HepG2 (cell line): ENCODE results near the gene CNP. TPM values are rescaled to one million over a fixed set of nuclear protein-coding genes. Genes with fewer than 3 reads are reported as not detected.
A peak's percentile ranks its signal among the peaks of the same experiment; 100 is the strongest.

Source experiments
- ATAC-seq: fragments of 200-7000 bp; cut with Tn5 transposase; 3 replicates; pipeline ENCODE4 v1.9.1; 2020; ENCODE audit warnings: mild to moderate bottlenecking, moderate library complexity
- BruUV-seq: library from RNA; stranded (reverse); fragments of 400-500 nt; replicated peaks from 2 replicates; lab custom pipeline; 2021; lab: Mats Ljungman, UMichigan
- CTCF ChIA-PET: fragments of 300-600 bp; formaldehyde crosslinking; extraction: SDS; loops from one replicate; lab custom pipeline; 2021; ENCODE audit warnings: low total read pairs, inconsistent platforms, low intra/inter-chr PET ratio; lab: Yijun Ruan, JAX
- POLR2A ChIA-PET: fragments of 350-600 bp; sonication (Branson Sonifier 250); formaldehyde crosslinking; loops from one replicate; lab custom pipeline; 2020; ENCODE audit warnings: antibody characterized with exemption, inconsistent platforms; lab: Yijun Ruan, JAX
- DNase-seq: peaks from one replicate; pipeline ENCODE4 v3.0.0-alpha.2; 2015; ENCODE audit warnings: low spot score
- FAIRE-seq: peaks from 3 replicates; lab custom pipeline; 2011; peaks lifted over from hg19 to GRCh38; lab: Jason Lieb, UNC
- H2AFZ ChIP-seq: one replicate; pipeline ENCODE4 v1.6.1; 2011; ENCODE audit warnings: low read length, inconsistent platforms
- H3K27ac ChIP-seq: fragments of 300-600 bp; 3 replicates; pipeline ENCODE4 v1.8.0; 2011; ENCODE audit warnings: mixed run types, mild to moderate bottlenecking, mixed read lengths, low read length, inconsistent platforms; ENCODE audit not compliant: insufficient read depth; ENCODE audit errors: extremely low read length
- H3K27me3 ChIP-seq, 2 experiments: fragments of 200-600 bp in 1 of 2; 2 replicates in 1 of 2; 3 replicates in 1 of 2; pipeline versions ENCODE4 v1.6.0 to v1.8.0; 2011; ENCODE audit warnings: low read length in 2 of 2, mild to moderate bottlenecking in 2 of 2, moderate library complexity in 2 of 2, inconsistent platforms in 1 of 2; ENCODE audit not compliant: insufficient read depth in 2 of 2, control insufficient read depth in 1 of 2
- H3K36me3 ChIP-seq, 2 experiments: fragments of 200-600 bp in 1 of 2; replicated peaks in 1 of 2; 2 replicates in 1 of 2; 3 replicates in 1 of 2; pipeline versions ENCODE4 v1.5.1 to v1.8.0; 2011; ENCODE audit warnings: low read length in 2 of 2, inconsistent platforms in 1 of 2; ENCODE audit not compliant: insufficient read depth in 2 of 2, control insufficient read depth in 1 of 2
- H3K4me1 ChIP-seq: 2 replicates; pipeline ENCODE4 v1.5.1; 2012; ENCODE audit warnings: low read length, inconsistent platforms; ENCODE audit not compliant: insufficient read depth
- H3K4me2 ChIP-seq: 2 replicates; pipeline ENCODE4 v1.6.0; 2011; ENCODE audit warnings: low read depth, low read length, inconsistent platforms
- H3K4me3 ChIP-seq, 3 experiments: fragments of 200-600 bp in 1 of 3; sonication (generic), shearing (Covaris generic) in 1 of 3; replicated peaks in 1 of 3; 2 replicates each; pipeline ENCODE4 v1.5.1; 2011 to 2016; ENCODE audit warnings: low read length in 3 of 3, inconsistent platforms in 2 of 3, low read depth in 2 of 3, mild to moderate bottlenecking in 2 of 3, control low read depth in 1 of 3, mixed read lengths in 1 of 3; ENCODE audit not compliant: insufficient read depth in 1 of 3
- H3K79me2 ChIP-seq: one replicate; pipeline ENCODE4 v1.6.1; 2011; ENCODE audit warnings: low read length, inconsistent platforms; ENCODE audit not compliant: insufficient read depth
- H3K9ac ChIP-seq: 2 replicates; pipeline ENCODE4 v1.6.0; 2011; ENCODE audit warnings: mild to moderate bottlenecking, low read depth, low read length, inconsistent platforms; ENCODE audit not compliant: insufficient read depth
- H3K9me3 ChIP-seq: 2 replicates; pipeline ENCODE4 v1.5.1; 2012; ENCODE audit warnings: mild to moderate bottlenecking, low read length
- H4K20me1 ChIP-seq: 2 replicates; pipeline ENCODE4 v1.6.0; 2011; ENCODE audit warnings: inconsistent platforms, mild to moderate bottlenecking, low read length, moderate library complexity; ENCODE audit not compliant: insufficient read depth
- CREB1 ChIP-seq, 2 experiments: fragments of 450-650 bp in 1 of 2; IDR thresholded peaks; 2 replicates each; pipeline ENCODE4 v1.6.1; 2016 to 2017; ENCODE audit warnings: control low read depth in 1 of 2, mild to moderate bottlenecking in 1 of 2, missing compliant biosample characterization in 1 of 2, missing genetic modification characterization in 1 of 2
- FLYWCH1 ChIP-seq: sonication (generic); formaldehyde crosslinking; IDR thresholded peaks from 2 replicates; pipeline ENCODE4 v1.8.1; 2023; ENCODE audit warnings: mild to moderate bottlenecking, missing genetic modification reagents
- MAFF ChIP-seq: IDR thresholded peaks from 2 replicates; pipeline ENCODE4 v1.6.1; 2011; ENCODE audit warnings: low read depth, low read length, improper control_type of control experiment
- MAFK ChIP-seq, 2 experiments: IDR thresholded peaks in 1 of 2; conservative IDR thresholded peaks in 1 of 2; 2 replicates each; pipeline ENCODE4 v1.6.1; 2011; ENCODE audit warnings: improper control_type of control experiment in 2 of 2, low read length in 2 of 2
- RARA ChIP-seq: IDR thresholded peaks from 2 replicates; pipeline ENCODE4 v1.6.1; 2016; ENCODE audit warnings: missing genetic modification reagents, missing compliant biosample characterization
- ZFP1 ChIP-seq: IDR thresholded peaks from 2 replicates; pipeline ENCODE4 v1.6.1; 2016
- WGBS: methylation state at CpG from one replicate; pipeline ENCODE4 v1.1.6; 2017; ENCODE audit warnings: low lambda C conversion rate; 5-methylcytosine and 5-hydroxymethylcytosine counted together
- in situ Hi-C: cut with HindIII; loops from 2 replicates; pipeline ENCODE4 v1.10.0; 2017; ENCODE audit warnings: low pct_unique_long_range_greater_than_20kb; ENCODE audit not compliant: extremely low pct_ligation_motif_present
- intact Hi-C: fragments of 100-400 bp; cut with micrococcal nuclease; formaldehyde crosslinking; loops from one replicate; pipeline ENCODE4 v1.10.0; 2022; ENCODE audit not compliant: unreplicated experiment
- polyA plus RNA-seq, 8 experiments: library from polyadenylated mRNA; depleted of rRNA in 3 of 8; stranded (reverse) in 7 of 8; unstranded in 1 of 8; fragments of >200 nt; fragmentation: Illumina TruSeq in 4 of 8; extraction: Trizol in 4 of 8; gene quantifications; 2 replicates each; pipeline versions ENCODE4 v1.2.1 to v1.2.3, GENCODE V29; 2011 to 2016; ENCODE audit warnings: low read depth in 4 of 8, missing spikeins in 1 of 8, mixed read lengths in 1 of 8; ENCODE audit not compliant: insufficient read depth in 1 of 8
- total RNA-seq, 5 experiments: library from RNA; depleted of rRNA; stranded (reverse); fragments of >200 nt; fragmentation: Illumina TruSeq; extraction: Trizol; gene quantifications; 2 replicates each; pipeline ENCODE4 v1.2.3, GENCODE V29; 2016; ENCODE audit warnings: low read depth in 1 of 5

CNP gene
- total and polyA plus RNA-seq, 2 of the 13 experiments (the other 11 are each of a cell fraction or from before 2014, with no cell fraction given), result 97.2 to 161 TPM

GRCh38 chr17:42000413-42001133 lies 34.0 kb downstream of the CNP start:
- intact Hi-C loops, result no loop called here
- FAIRE-seq (no peak), ATAC-seq (no peak), DNase-seq (no peak)
- Histone ChIP-seq H3K36me3 (peaks cover 33 to 62% of the 10 kb centered on the region in 2 experiments), H3K9me3 (no peaks in the 10 kb centered on the region), H3K4me1 (peaks cover 40% of the 10 kb centered on the region), H3K9ac (no peak overlapping the region), H3K27ac (no peak overlapping the region), H3K79me2 (peaks cover 51% of the 10 kb centered on the region), H3K4me2 (no peak overlapping the region), H2AFZ (no peak overlapping the region), H3K4me3 (no peak overlapping the region), H3K27me3 (no peaks in the 10 kb centered on the region), H4K20me1 (peaks cover 9% of the 10 kb centered on the region)
- POLR2A ChIA-PET, result interaction anchor here (0.5 kb wide), 1 partner anchor 17 kb away, joined by 3 read pairs; no protein-coding TSS in a partner anchor
- BruUV-seq, result no TSS peak
- in situ Hi-C loops, result no loop called here
- TF ChIP-seq CREB1 (IDR thresholded peaks at IDR 0.05), result no peak
- no peak for TF ChIP-seq CREB1 (CRISPR knock-in tag; IDR thresholded peaks at IDR 0.05)
- no peak for TF ChIP-seq ZFP1
- TF ChIP-seq RARA (CRISPR knock-in tag), result no peak
- CTCF ChIA-PET, result no interaction called here
- WGBS, result 96% methylated on average over 3 of the region's 3 CpGs

- H3K79me2 ChIP-seq, result peaks cover 61% of the 10 kb centered on the region
- H3K9ac ChIP-seq, result no peak overlapping the region
- H3K27ac ChIP-seq, result peak overlapping the region; percentile 77
- no peak overlapping the region for H3K4me2 ChIP-seq
- FAIRE-seq, result no peak
- BruUV-seq, result no TSS peak
- H4K20me1 ChIP-seq, result peaks cover 9% of the 10 kb centered on the region
- peaks cover 27 to 50% of the 10 kb centered on the region in 2 experiments for H3K36me3 ChIP-seq
- no peaks in the 10 kb centered on the region for H3K27me3 ChIP-seq
- POLR2A ChIA-PET, result interaction anchor here (2.2 to 9.0 kb wide), 2 partner anchors 11 to 16 kb away, joined by 27 to 183 read pairs; partner anchors contain the start of genes DNAJC7 and NKIRAS2
- TF ChIP-seq MAFK (conservative IDR thresholded peaks at IDR 0.05 in 1 of 2, IDR thresholded peaks at IDR 0.05 in 1 of 2; ENCODE audit: low read length in 2 of 2) (peak; percentile 88 to 91), FLYWCH1 (CRISPR knock-in tag) (no peak), MAFF (peak; percentile 82)
- TF ChIP-seq, all 625 proteins: peak for 2
- no peak overlapping the region for H2AFZ ChIP-seq
- 98% methylated on average over 2 of the region's 2 CpGs for WGBS
- ATAC-seq (no peak), DNase-seq (no peak)
- no peaks in the 10 kb centered on the region for H3K9me3 ChIP-seq
- in situ Hi-C loops, result no loop called here
- intact Hi-C loops, result loop anchor here (2.0 kb wide), 1 partner anchor 15 kb away; the partner anchor contains the start of gene DNAJC7
- H3K4me1 ChIP-seq, result peaks cover 42% of the 10 kb centered on the region
- H3K4me3 ChIP-seq, result no peak overlapping the region
- CTCF ChIA-PET, result no interaction called here
These were observed 35.1 kb downstream of the CNP start for GRCh38 chr17:42001729-42002128.
